Measurements from ENCODE around the gene GLCCI1.
A peak's percentile ranks its signal among the peaks of the same experiment; 100 is the strongest.

GLCCI1 gene

GRCh38 chr7:7968544-7969305 is at the start of gene GLCCI1:
Gene GLCCI1 (plus strand): TSS chr7:7968796. CDS start chr7:7969351, 555 bp downstream.
- DNase-seq (ENCODE audit: low read depth) = peak; percentile 93

- DNase-seq (ENCODE audit: low read depth) = no peak
Observed at GRCh38 chr7:7919449-7919945, 49.1 kb upstream of the GLCCI1 start.

GRCh38 chr7:7920056-7920455 is 48.5 kb upstream of the GLCCI1 start:
- DNase-seq (ENCODE audit: low read depth) = no peak

- no peak for DNase-seq (ENCODE audit: low read depth)
Observed at GRCh38 chr7:7920481-7920880, 48.1 kb upstream of the GLCCI1 start.

GRCh38 chr7:7921830-7922229 is 46.8 kb upstream of the GLCCI1 start:
- DNase-seq (ENCODE audit: low read depth) = no peak

- no peak for DNase-seq (ENCODE audit: low read depth)
Observed at GRCh38 chr7:7922684-7923385, 45.8 kb upstream of the GLCCI1 start.

GRCh38 chr7:7923818-7924217 is 44.8 kb upstream of the GLCCI1 start:
- DNase-seq (ENCODE audit: low read depth) = no peak

- DNase-seq (ENCODE audit: low read depth) = no peak
Observed at GRCh38 chr7:7924303-7924702, 44.3 kb upstream of the GLCCI1 start.

- no peak for DNase-seq (ENCODE audit: low read depth)
Observed at GRCh38 chr7:7931626-7932025, 37.0 kb upstream of the GLCCI1 start.

- no peak for DNase-seq (ENCODE audit: low read depth)
Observed at GRCh38 chr7:7932553-7932952, 36.0 kb upstream of the GLCCI1 start.

- DNase-seq (ENCODE audit: low read depth) = no peak
Observed at GRCh38 chr7:7933915-7934526, 34.6 kb upstream of the GLCCI1 start.

- DNase-seq (ENCODE audit: low read depth) = no peak
Observed at GRCh38 chr7:7934945-7935344, 33.7 kb upstream of the GLCCI1 start.

GRCh38 chr7:7938471-7938870 is 30.1 kb upstream of the GLCCI1 start:
- DNase-seq (ENCODE audit: low read depth) = no peak

- no peak for DNase-seq (ENCODE audit: low read depth)
Observed at GRCh38 chr7:7943951-7944350, 24.6 kb upstream of the GLCCI1 start.

- DNase-seq (ENCODE audit: low read depth) = peak; percentile 16
Observed at GRCh38 chr7:7944619-7945282, 23.8 kb upstream of the GLCCI1 start.

GRCh38 chr7:7946486-7946885 is 22.1 kb upstream of the GLCCI1 start:
- DNase-seq (ENCODE audit: low read depth) = no peak

GRCh38 chr7:7948232-7948631 is 20.4 kb upstream of the GLCCI1 start:
- no peak for DNase-seq (ENCODE audit: low read depth)

- no peak for DNase-seq (ENCODE audit: low read depth)
Observed at GRCh38 chr7:7953806-7954205, 14.8 kb upstream of the GLCCI1 start.

GRCh38 chr7:7956531-7957128 is 12.0 kb upstream of the GLCCI1 start:
- DNase-seq (ENCODE audit: low read depth) = no peak

- DNase-seq (ENCODE audit: low read depth) = no peak
Observed at GRCh38 chr7:7957513-7957912, 11.1 kb upstream of the GLCCI1 start.

- no peak for DNase-seq (ENCODE audit: low read depth)
Observed at GRCh38 chr7:7959979-7960670, 8.5 kb upstream of the GLCCI1 start.

All from activated T-helper 1 cell treated with Interleukin-2 at 50 U/mL for 16 hours (primary cell).